ENCODE results near the gene VMP1.

Gene VMP1

DNA sequence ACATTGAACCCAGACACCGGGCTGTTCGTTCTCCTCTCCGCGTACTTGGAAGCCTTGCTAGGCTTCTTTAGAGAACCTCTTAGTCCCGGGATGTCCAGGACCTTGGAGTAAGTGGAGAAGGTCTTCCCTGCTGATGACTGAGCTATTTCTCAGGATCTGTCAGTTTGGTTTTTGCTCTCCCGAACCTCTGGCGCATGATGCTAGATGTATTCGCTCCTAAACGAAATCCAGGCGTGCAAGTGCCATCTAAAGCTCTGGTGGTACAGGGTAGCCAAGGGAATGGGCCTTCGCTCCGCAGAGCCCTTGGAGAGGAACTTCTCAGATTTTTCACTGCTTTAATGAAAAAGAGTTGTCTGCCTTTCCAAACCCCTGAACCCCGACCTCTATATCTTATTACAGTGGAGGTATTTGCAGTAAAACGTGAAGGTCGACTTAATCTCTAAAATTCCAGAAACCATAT lies 547 bp downstream of the VMP1 start:
- DNase-seq (ENCODE audit: low read depth in 2 of 2, low spot score in 1 of 2), result no peak

DNA sequence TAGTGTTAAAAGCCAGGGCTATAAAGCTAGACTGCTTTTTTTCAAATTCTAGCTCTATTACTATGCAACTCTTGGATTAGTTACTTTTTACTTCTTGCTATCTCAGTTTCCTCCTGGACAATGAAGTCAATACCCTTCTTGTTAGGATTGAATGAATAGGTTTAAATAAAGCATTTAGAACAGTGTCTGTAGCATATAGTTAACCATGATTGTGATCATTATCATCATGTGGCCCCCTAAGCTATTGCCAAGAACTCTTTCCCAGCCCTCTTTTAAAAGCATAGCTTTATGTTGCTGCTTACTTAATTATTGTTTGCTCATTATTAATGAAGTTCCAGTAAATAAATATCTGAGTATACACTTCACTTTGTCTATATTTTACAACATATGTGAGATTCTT lies 4.5 kb downstream of the VMP1 start:
- DNase-seq (ENCODE audit: low read depth in 2 of 2, low spot score in 1 of 2), result no peak

- DNase-seq (ENCODE audit: low read depth in 2 of 2, low spot score in 1 of 2), result no peak
These were observed 5.4 kb downstream of the VMP1 start for GRCh38 chr17:59712862-59713261.

- DNase-seq (ENCODE audit: low read depth in 2 of 2, low spot score in 1 of 2), result no peak
These were observed 6.8 kb downstream of the VMP1 start for GRCh38 chr17:59714255-59714654.

- no peak for DNase-seq (ENCODE audit: low read depth in 2 of 2, low spot score in 1 of 2)
These were observed 9.0 kb downstream of the VMP1 start for GRCh38 chr17:59716427-59716826.

- no peak for DNase-seq (ENCODE audit: low read depth in 2 of 2, low spot score in 1 of 2)
These were observed 12.1 kb downstream of the VMP1 start for GRCh38 chr17:59719526-59719925.

DNA sequence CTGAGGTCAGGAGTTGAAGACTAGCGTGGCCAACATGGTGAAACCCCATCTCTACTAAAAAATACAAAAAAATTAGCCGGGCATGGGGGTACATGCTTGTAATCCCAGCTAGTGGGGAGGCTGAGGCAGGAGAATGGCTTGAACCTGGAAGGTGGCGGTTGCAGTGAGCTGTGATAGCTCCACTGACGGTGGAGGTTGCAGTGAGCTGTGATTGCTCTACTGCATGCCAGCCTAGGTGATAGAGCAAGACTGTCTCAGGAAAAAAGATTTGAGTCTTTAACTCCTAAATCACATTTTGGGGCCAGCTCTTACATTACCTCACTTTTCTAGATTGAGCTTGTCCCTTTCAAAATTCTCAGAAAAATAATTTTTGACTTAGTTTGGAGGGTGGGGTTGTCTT lies 15.2 kb downstream of the VMP1 start:
- DNase-seq (ENCODE audit: low read depth in 2 of 2, low spot score in 1 of 2), result no peak

GRCh38 chr17:59723041-59723440 lies 15.6 kb downstream of the VMP1 start:
- DNase-seq (ENCODE audit: low read depth in 2 of 2, low spot score in 1 of 2), result no peak

GRCh38 chr17:59723607-59724006 lies 16.2 kb downstream of the VMP1 start:
- no peak for DNase-seq (ENCODE audit: low read depth in 2 of 2, low spot score in 1 of 2)

GRCh38 chr17:59725691-59726090 lies 18.2 kb downstream of the VMP1 start:
- DNase-seq (ENCODE audit: low read depth in 2 of 2, low spot score in 1 of 2), result no peak

GRCh38 chr17:59727817-59728533 lies 20.5 kb downstream of the VMP1 start:
- DNase-seq (ENCODE audit: low read depth in 2 of 2, low spot score in 1 of 2), result no peak

GRCh38 chr17:59730268-59730834 lies 22.9 kb downstream of the VMP1 start:
- no peak for DNase-seq (ENCODE audit: low read depth in 2 of 2, low spot score in 1 of 2)

DNA sequence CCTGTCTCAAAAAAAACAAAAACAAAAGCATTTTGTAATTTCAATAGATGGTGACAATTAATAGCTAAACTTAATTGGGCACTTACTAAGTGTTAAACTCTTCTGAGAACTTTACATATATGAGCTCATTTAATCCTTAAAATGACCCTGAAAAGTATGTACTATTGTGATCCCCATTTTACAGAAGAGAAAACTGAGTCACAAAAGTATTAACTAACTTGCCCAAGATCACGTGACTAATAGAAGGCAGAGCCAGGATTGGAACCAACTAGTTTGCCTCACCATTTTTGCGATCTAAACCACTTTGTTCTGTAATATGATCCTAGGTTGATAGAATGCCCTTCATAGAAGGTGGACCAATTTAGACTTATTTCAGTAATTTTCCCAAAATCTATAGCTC lies 26.2 kb downstream of the VMP1 start:
- no peak for DNase-seq (ENCODE audit: low read depth in 2 of 2, low spot score in 1 of 2)

DNA sequence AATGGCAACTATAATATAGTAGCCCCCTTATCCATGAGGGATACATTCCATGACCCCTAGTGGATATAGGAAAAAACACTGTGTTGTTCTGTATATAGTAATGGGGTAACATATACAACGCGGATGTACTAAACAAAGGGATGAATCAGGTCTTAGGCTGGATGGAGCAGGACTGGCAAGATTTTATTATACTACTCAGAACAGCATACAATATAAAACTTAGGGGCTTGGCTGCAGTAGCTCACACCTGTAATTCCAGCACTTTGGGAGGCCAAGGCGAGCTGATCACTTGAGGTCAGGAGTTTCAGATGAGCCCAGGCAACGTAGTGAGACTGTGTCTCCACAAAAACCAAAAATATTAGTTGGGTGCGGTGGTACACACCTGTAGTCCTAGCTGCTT lies 26.8 kb downstream of the VMP1 start:
- DNase-seq (ENCODE audit: low read depth in 2 of 2, low spot score in 1 of 2), result no peak

GRCh38 chr17:59737324-59737723 lies 29.9 kb downstream of the VMP1 start:
- DNase-seq (ENCODE audit: low read depth in 2 of 2, low spot score in 1 of 2), result no peak

DNA sequence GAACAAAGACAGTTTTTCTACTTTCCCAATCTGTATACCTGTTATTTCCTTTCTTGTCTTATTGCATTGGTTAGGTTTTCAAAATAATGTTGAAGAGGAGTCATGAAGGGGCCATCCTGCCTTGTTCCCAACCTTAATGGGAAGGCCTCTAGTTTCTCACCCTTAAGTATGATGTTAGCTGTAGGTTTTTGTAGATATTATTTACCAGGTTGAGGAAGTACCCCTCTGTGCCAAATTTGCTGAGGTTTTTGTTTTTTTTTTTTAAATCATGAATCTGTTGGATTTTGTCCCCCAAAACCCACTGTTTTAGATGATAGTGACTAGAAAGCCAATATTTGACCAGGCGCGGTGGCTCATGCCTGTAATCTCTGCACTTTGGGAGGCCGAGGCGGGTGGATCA lies 36.4 kb downstream of the VMP1 start:
- DNase-seq (ENCODE audit: low read depth in 2 of 2, low spot score in 1 of 2), result no peak

- DNase-seq (ENCODE audit: low read depth in 2 of 2, low spot score in 1 of 2), result no peak
These were observed 37.6 kb downstream of the VMP1 start for GRCh38 chr17:59745040-59745439.

DNA sequence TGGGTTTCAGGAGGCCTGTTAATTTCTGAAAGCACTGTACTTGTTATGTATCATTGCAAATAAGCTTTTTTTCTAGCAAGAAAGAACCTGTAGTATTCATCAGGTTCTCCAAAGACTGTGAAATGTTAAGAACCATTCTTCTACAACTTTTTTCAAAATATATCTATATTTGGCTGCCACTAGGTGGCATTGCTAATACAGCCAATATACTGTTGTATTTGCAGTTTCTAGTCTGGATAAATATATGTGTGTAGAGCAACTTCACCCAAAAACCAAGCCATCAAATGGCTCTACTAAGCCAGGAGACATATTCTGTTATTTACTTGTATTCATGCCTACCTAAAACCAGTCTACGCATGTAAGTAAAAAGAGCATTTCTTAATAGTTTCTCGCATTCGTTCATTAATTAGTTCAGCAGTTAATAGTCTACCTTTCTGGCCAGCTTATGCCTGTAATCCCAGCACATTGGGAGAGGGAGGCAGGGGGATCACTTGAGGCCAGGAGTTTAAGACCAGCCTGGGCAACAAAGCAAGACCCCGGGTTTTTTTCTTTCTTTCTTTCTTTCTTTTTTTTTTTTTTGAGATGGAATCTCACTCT lies 39.5 kb downstream of the VMP1 start:
- DNase-seq (ENCODE audit: low read depth in 2 of 2, low spot score in 1 of 2), result no peak

DNA sequence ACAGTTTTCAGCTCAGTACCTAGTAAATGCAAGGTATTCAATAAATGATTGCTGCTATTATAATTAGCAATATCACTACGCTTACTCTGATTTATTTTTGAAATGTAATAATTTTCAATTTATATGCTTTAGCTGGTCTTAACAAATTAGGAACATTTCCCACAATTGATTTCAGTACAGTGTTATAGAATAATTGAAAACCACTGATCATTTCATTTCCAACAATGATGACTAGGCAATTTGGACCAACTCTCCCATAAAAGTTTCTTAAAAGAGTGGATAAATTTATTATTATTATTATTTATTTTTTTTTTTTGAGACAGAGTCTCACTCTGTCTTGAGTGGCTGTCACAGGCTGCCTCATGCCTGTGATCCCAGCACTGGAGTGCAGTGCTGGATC lies 41.1 kb downstream of the VMP1 start:
- DNase-seq (ENCODE audit: low read depth in 2 of 2, low spot score in 1 of 2), result no peak

DNA sequence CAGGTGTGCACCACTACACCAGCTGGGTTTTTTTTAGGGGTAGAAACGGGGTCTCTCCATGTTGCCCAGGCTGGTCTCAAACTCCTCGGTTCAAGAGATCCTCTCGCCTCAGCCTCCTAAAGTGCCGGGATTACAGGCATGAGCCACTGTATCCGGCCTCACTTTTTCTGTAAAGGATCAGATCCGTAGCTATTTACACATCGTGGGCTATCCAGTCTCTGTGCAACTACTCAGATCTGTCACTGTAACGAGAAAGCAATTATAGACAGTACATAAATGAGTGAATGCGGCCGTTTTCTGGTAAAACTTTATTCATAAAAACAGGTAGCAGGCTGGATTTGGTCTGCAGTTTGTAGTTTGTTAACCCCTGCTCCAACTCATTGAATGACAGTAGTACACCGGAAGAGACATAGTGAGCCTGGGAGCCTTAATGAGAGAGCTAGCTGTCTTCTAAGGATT lies 44.5 kb downstream of the VMP1 start:
- no peak for DNase-seq (ENCODE audit: low read depth in 2 of 2, low spot score in 1 of 2)

- DNase-seq (ENCODE audit: low read depth in 2 of 2, low spot score in 1 of 2), result no peak
These were observed 45.0 kb downstream of the VMP1 start for GRCh38 chr17:59752446-59752845.

GRCh38 chr17:59752922-59753321 lies 45.5 kb downstream of the VMP1 start:
- DNase-seq (ENCODE audit: low read depth in 2 of 2, low spot score in 1 of 2), result no peak

Data from stimulated activated CD8-positive, alpha-beta memory T cell treated with anti-CD3 and anti-CD28 coated beads, Interleukin-4, amount 100 ng/mL, for 4 hours (primary cell).